Jurkat, Clone E6-1 (cell line): ENCODE results near the gene MTF1. TPM values are rescaled to one million over a fixed set of nuclear protein-coding genes. Genes with fewer than 3 reads are reported as not detected.
"Not testable (repeated sequence)": the region's sequence is repeated elsewhere in the genome, so short reads cannot be mapped to it uniquely, and the experiment has no call there.

Source experiments
- DNase-seq: peaks from one replicate; pipeline ENCODE4 v3.0.0-alpha.2; 2011; ENCODE audit warnings: low read depth, low spot score
- H3K4me3 ChIP-seq: 2 replicates; pipeline ENCODE4 v1.5.1; 2011; ENCODE audit warnings: mild to moderate bottlenecking, low read length, control low read depth, moderate library complexity
- polyA plus RNA-seq: library from polyadenylated mRNA; unstranded; fragments of >200 nt; gene quantifications from one replicate; pipeline ENCODE4 v1.2.1, GENCODE V29; 2012; ENCODE audit warnings: missing spikeins; ENCODE audit not compliant: insufficient read length, insufficient read depth

MTF1 gene
- polyA plus RNA-seq: 7.3 TPM

- H3K4me3 ChIP-seq: peak within 1 kb of the TSS; percentile 98
These were observed at the start of gene MTF1 for GRCh38 chr1:37859507-37860345. TSS of gene MTF1 (minus strand) at chr1:37859592. CDS start at chr1:37857658, 1,934 bp downstream.

GRCh38 chr1:37908531-37908930, 49.1 kb upstream of the MTF1 start:
- H3K4me3 ChIP-seq, DNase-seq: not testable (repeated sequence)

More at GRCh38 chr1:37859507-37860345, at the start of gene MTF1:
- DNase-seq: peak; percentile 95

GRCh38 chr1:37907416-37908125, 48.2 kb upstream of the MTF1 start:
- H3K4me3 ChIP-seq, DNase-seq: not testable (repeated sequence)

GRCh38 chr1:37906591-37906990, 47.2 kb upstream of the MTF1 start:
- not testable (repeated sequence) for H3K4me3 ChIP-seq, DNase-seq

GRCh38 chr1:37905727-37906126, 46.3 kb upstream of the MTF1 start:
- DNase-seq: no peak
- H3K4me3 ChIP-seq: no peak overlapping the region

GRCh38 chr1:37903921-37904320, 44.5 kb upstream of the MTF1 start:
- H3K4me3 ChIP-seq, DNase-seq: not testable (repeated sequence)

- H3K4me3 ChIP-seq: no peak overlapping the region
- DNase-seq: no peak
These were observed 43.6 kb upstream of the MTF1 start for GRCh38 chr1:37902983-37903382.

GRCh38 chr1:37901893-37902225, 42.5 kb upstream of the MTF1 start:
- H3K4me3 ChIP-seq: no peak overlapping the region
- DNase-seq: no peak

GRCh38 chr1:37901191-37901892, 42.0 kb upstream of the MTF1 start:
- DNase-seq: no peak
- H3K4me3 ChIP-seq: no peak overlapping the region

- not testable (repeated sequence) for H3K4me3 ChIP-seq
These were observed 38.2 kb upstream of the MTF1 start for GRCh38 chr1:37897563-37897962.

GRCh38 chr1:37893673-37894072, 34.3 kb upstream of the MTF1 start:
- H3K4me3 ChIP-seq: no peak overlapping the region
- no peak for DNase-seq

More at GRCh38 chr1:37897563-37897962, 38.2 kb upstream of the MTF1 start:
- not testable (repeated sequence) for DNase-seq

GRCh38 chr1:37892151-37893047, 33.0 kb upstream of the MTF1 start:
- no peak for DNase-seq

GRCh38 chr1:37890378-37891014, 31.1 kb upstream of the MTF1 start:
- peak; percentile 59 for DNase-seq
- H3K4me3 ChIP-seq: no peak overlapping the region

More at GRCh38 chr1:37892151-37893047, 33.0 kb upstream of the MTF1 start:
- no peak overlapping the region for H3K4me3 ChIP-seq

GRCh38 chr1:37888022-37888700, 28.8 kb upstream of the MTF1 start:
- peak; percentile 97 for DNase-seq
- peak overlapping the region; percentile 19 for H3K4me3 ChIP-seq

GRCh38 chr1:37884145-37884544, 24.8 kb upstream of the MTF1 start:
- no peak for DNase-seq
- no peak overlapping the region for H3K4me3 ChIP-seq

- no peak for DNase-seq
- H3K4me3 ChIP-seq: no peak overlapping the region
These were observed 24.3 kb upstream of the MTF1 start for GRCh38 chr1:37883671-37884070.

- no peak overlapping the region for H3K4me3 ChIP-seq
- DNase-seq: no peak
These were observed 20.5 kb upstream of the MTF1 start for GRCh38 chr1:37879865-37880264.

GRCh38 chr1:37878071-37878470, 18.7 kb upstream of the MTF1 start:
- no peak overlapping the region for H3K4me3 ChIP-seq
- DNase-seq: no peak
